Activated CD8-positive, alpha-beta memory T cell treated with anti-CD3 and anti-CD28 coated beads for 36 hours (primary cell): Measurements from ENCODE around the gene TTLL3. TPM values are rescaled to one million over a fixed set of nuclear protein-coding genes. Genes with fewer than 3 reads are reported as not detected.

Experiments
- CTCF ChIA-PET: fragments of 350-600 bp; sonication (Branson Sonifier 250); formaldehyde crosslinking; loops from one replicate; lab custom pipeline; 2021; ENCODE audit warnings: antibody characterized with exemption; lab: Charles Lee
- POLR2A ChIA-PET: fragments of 350-600 bp; sonication (Branson Sonifier 250); formaldehyde crosslinking; loops from one replicate; lab custom pipeline; 2021; ENCODE audit warnings: antibody characterized with exemption; lab: Charles Lee
- total RNA-seq, 2 experiments: library from RNA; stranded (reverse); gene quantifications; one replicate each; pipeline ENCODE4 v1.2.3, GENCODE V29; 2021

TTLL3 gene
- 10 to 100 TPM; 22.2 to 23.0 TPM for total RNA-seq

GRCh38 chr3:9809615-9810432, at the start of gene TTLL3:
Gene TTLL3, plus strand, starts transcription at chr3:9810262. Its CDS starts 400 bp downstream, at chr3:9810662.
- POLR2A ChIA-PET, result interaction anchor here (0.6 to 2.5 kb wide), 6 partner anchors 15 to 201 kb away, joined by 3 to 11 read pairs (median 3); partner anchors contain the start of genes ARPC4, CAMK1 and TADA3
- CTCF ChIA-PET, result interaction anchor here (1.4 kb wide), 2 partner anchors 17 to 31 kb away, joined by 3 to 5 read pairs; no protein-coding TSS in a partner anchor

GRCh38 chr3:9760779-9761505, 49.1 kb upstream of the TTLL3 start:
- CTCF ChIA-PET, result no interaction called here
- POLR2A ChIA-PET, result interaction anchor here (0.6 kb wide), 1 partner anchor 17 kb away, joined by 3 read pairs; no protein-coding TSS in a partner anchor

- ChIA-PET POLR2A (no interaction called here), CTCF (no interaction called here)
Measured at GRCh38 chr3:9761919-9762318, 48.1 kb upstream of the TTLL3 start.

- POLR2A ChIA-PET, result interaction anchor here (0.6 to 0.7 kb wide), 2 partner anchors 11 to 44 kb away, joined by 4 to 9 read pairs; no protein-coding TSS in a partner anchor
- CTCF ChIA-PET, result interaction anchor here (1.1 to 1.4 kb wide), 2 partner anchors 15 to 19 kb away, joined by 3 read pairs; no protein-coding TSS in a partner anchor
Measured at GRCh38 chr3:9762871-9763270, 47.2 kb upstream of the TTLL3 start.

- CTCF ChIA-PET, result interaction anchor here (1.0 to 1.5 kb wide), 3 partner anchors 10 to 39 kb away, joined by 3 to 4 read pairs (median 3); no protein-coding TSS in a partner anchor
- POLR2A ChIA-PET, result interaction anchor here (1.4 kb wide), 1 partner anchor 27 kb away, joined by 4 read pairs; the partner anchor contains the start of genes ARPC4 and TADA3
Measured at GRCh38 chr3:9765865-9766264, 44.2 kb upstream of the TTLL3 start.

GRCh38 chr3:9767418-9767817, 42.6 kb upstream of the TTLL3 start:
- ChIA-PET CTCF (no interaction called here), POLR2A (no interaction called here)

- ChIA-PET CTCF (interaction anchor here (1.4 to 2.6 kb wide), 3 partner anchors 10 to 14 kb away, joined by 3 to 7 read pairs (median 4); no protein-coding TSS in a partner anchor), POLR2A (no interaction called here)
Measured at GRCh38 chr3:9768141-9768775, 41.8 kb upstream of the TTLL3 start.

- POLR2A ChIA-PET, result interaction anchor here (0.5 kb wide), 1 partner anchor 400 kb away, joined by 4 read pairs; no protein-coding TSS in a partner anchor
- CTCF ChIA-PET, result interaction anchor here (1.4 to 2.6 kb wide), 4 partner anchors 9 to 19 kb away, joined by 3 to 7 read pairs (median 4); partner anchors contain the start of gene OGG1
Measured at GRCh38 chr3:9769012-9769411, 41.0 kb upstream of the TTLL3 start.

GRCh38 chr3:9769426-9770275, 40.4 kb upstream of the TTLL3 start, which contains the start of gene CAMK1:
Gene CAMK1, minus strand, starts transcription at chr3:9769947. Its CDS starts 2,198 bp downstream, at chr3:9767749.
- ChIA-PET CTCF (interaction anchor here (1.4 to 2.6 kb wide), 4 partner anchors 9 to 19 kb away, joined by 3 to 7 read pairs (median 4); partner anchors contain the start of gene OGG1), POLR2A (interaction anchor here (0.7 to 1.3 kb wide), 4 partner anchors 20 to 435 kb away, joined by 3 to 7 read pairs (median 4); partner anchors contain the start of genes OGG1 and TTLL3)

- CTCF ChIA-PET, result interaction anchor here (1.4 to 2.6 kb wide), 3 partner anchors 8 to 20 kb away, joined by 4 to 7 read pairs (median 4); partner anchors contain the start of gene OGG1
- POLR2A ChIA-PET, result interaction anchor here (0.6 to 1.3 kb wide), 4 partner anchors 20 to 163 kb away, joined by 3 to 6 read pairs (median 3); partner anchors contain the start of genes OGG1 and TTLL3
Measured at GRCh38 chr3:9770276-9770812, 39.7 kb upstream of the TTLL3 start.

- ChIA-PET POLR2A (interaction anchor here (0.6 kb wide), 1 partner anchor 31 kb away, joined by 3 read pairs; no protein-coding TSS in a partner anchor), CTCF (interaction anchor here (0.6 to 2.6 kb wide), 2 partner anchors 9 to 54 kb away, joined by 3 to 7 read pairs; no protein-coding TSS in a partner anchor)
Measured at GRCh38 chr3:9771007-9771406, 39.1 kb upstream of the TTLL3 start.

- ChIA-PET POLR2A (interaction anchor here (1.2 to 2.9 kb wide), 2 partner anchors 15 to 40 kb away, joined by 3 to 19 read pairs; partner anchors contain the start of genes ARPC4 and TADA3), CTCF (interaction anchor here (0.6 to 2.0 kb wide), 7 partner anchors 11 to 488 kb away, joined by 3 to 7 read pairs (median 4); partner anchors contain the start of genes ARPC4 and OGG1)
Measured at GRCh38 chr3:9776896-9777693, 33.0 kb upstream of the TTLL3 start.

GRCh38 chr3:9777694-9778021, 32.4 kb upstream of the TTLL3 start:
- ChIA-PET CTCF (interaction anchor here (0.6 to 2.0 kb wide), 6 partner anchors 12 to 31 kb away, joined by 3 to 7 read pairs (median 4); partner anchors contain the start of genes ARPC4 and OGG1), POLR2A (interaction anchor here (0.6 to 2.9 kb wide), 3 partner anchors 15 to 41 kb away, joined by 3 to 19 read pairs (median 3); partner anchors contain the start of genes ARPC4 and TADA3)

- ChIA-PET POLR2A (interaction anchor here (0.5 to 2.9 kb wide), 6 partner anchors 14 to 470 kb away, joined by 3 to 19 read pairs (median 3); partner anchors contain the start of genes ARPC4, TADA3 and TATDN2), CTCF (interaction anchor here (0.9 to 2.0 kb wide), 6 partner anchors 9 to 28 kb away, joined by 3 to 7 read pairs (median 4); partner anchors contain the start of genes ARPC4, CAMK1 and OGG1)
Measured at GRCh38 chr3:9778143-9779074, 31.7 kb upstream of the TTLL3 start.
